ENCODE measurements around the gene ADAMTS2. TPM values are rescaled to one million over a fixed set of nuclear protein-coding genes. Genes with fewer than 3 reads are reported as not detected.

Gene ADAMTS2
- total and polyA plus RNA-seq, 2 of the 4 experiments (the other 2 are of a cell fraction) = 19.0 to 58.8 TPM

DNA sequence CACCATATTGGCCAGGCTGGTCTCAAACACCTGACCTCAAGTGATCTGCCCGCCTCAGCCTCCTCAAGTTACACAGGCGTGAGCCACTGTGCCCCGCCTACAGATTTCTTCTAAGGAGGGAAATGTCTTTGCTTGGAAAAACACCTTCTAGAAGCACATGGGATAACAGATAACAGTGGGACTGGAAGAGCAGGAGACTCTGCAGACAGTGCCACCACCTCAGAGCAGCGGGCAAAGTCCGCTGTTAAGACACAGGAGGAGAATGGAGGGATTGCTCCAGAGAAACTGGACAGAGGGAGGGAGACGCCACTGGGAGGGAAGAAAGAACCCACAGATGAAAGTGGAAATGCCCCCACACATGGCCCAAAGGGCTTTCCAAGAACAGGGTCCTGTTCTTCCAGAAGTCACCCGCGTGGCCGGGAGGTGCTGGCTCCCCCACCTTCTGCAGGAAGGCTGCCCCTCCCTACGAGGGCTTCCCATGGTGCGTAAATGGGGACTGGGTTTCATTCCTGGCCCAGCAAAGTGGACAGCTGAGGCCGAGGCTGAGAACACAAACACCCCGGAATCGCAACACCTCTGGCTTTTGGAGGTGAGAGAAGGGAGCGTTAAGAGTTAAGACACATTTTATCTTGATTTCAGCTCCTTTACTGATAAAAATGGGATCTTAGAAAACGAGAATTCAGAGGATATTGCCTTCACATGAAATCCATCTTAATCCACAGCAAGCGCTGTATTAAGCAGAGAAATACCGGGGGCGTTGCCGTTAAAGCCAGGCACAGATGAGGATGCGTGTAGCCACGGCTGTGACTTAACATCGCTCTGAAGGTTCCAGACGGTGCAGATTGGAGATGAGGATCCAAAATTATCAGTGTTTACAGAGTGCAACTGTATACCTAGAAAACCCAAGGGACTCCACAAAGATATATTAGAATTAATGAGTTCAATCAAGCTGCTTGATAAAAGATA, 11.2 kb downstream of the ADAMTS2 start:
- DNase-seq (no peak), ATAC-seq (ENCODE audit: low read depth) (no peak)
- Histone ChIP-seq H3K18ac (ENCODE audit: low read depth, low read length) (no peak overlapping the region), H3K9ac (ENCODE audit: low read depth, low read length) (no peak overlapping the region), H4K91ac (ENCODE audit: insufficient read depth, low read depth, low read length) (no peak overlapping the region), H3K4me2 (ENCODE audit: low read depth, low read length) (no peak overlapping the region), H3K23ac (ENCODE audit: low read depth, low read length) (no peak overlapping the region), H3K56ac (ENCODE audit: extremely low read depth, insufficient read depth, low read length) (no peak overlapping the region), H3K4me3 (ENCODE audit: insufficient read depth, low read depth, low read length) (no peak overlapping the region), H2BK15ac (ENCODE audit: low read depth, low read length) (no peak overlapping the region), H2BK5ac (ENCODE audit: low read depth, low read length, poor library complexity, severe bottlenecking) (no peak overlapping the region), H3K4ac (ENCODE audit: low read depth, low read length) (no peak overlapping the region), H3K27me3 (ENCODE audit: control insufficient read depth, insufficient read depth, low read length) (no peaks in the 10 kb centered on the region), H4K8ac (ENCODE audit: low read depth in 2 of 2, low read length in 2 of 2) (no peak overlapping the region), H3K36me3 (ENCODE audit: control insufficient read depth, insufficient read depth, low read length) (peaks cover 2% of the 10 kb centered on the region; the same call in 1 of the 2 replicates), H3K79me1 (ENCODE audit: low read depth in 1 of 2, low read length in 2 of 2) (peaks cover 34 to 64% of the 10 kb centered on the region in 2 experiments), H3K9me3 (ENCODE audit: control insufficient read depth, insufficient read depth, low read length) (no peaks in the 10 kb centered on the region), H3K14ac (replicated peaks; ENCODE audit: low read depth, low read length) (no peak overlapping the region), H2BK20ac (ENCODE audit: low read depth, low read length) (no peak overlapping the region), H2BK120ac (ENCODE audit: low read depth, low read length) (no peak overlapping the region), H4K5ac (ENCODE audit: low read depth, low read length) (no peak overlapping the region), H2AFZ (replicated peaks; ENCODE audit: low read length, poor library complexity) (no peak overlapping the region), H2AK5ac (ENCODE audit: low read depth, low read length) (no peak overlapping the region), H3K9me1 (ENCODE audit: insufficient read depth, low read length) (peaks cover 8% of the 10 kb centered on the region), H3K27ac (ENCODE audit: insufficient read depth, low read length) (no peak overlapping the region), H3K4me1 (ENCODE audit: control insufficient read depth, insufficient read depth, low read length) (no peaks in the 10 kb centered on the region; the same call in 1 of the 2 replicates), H4K20me1 (ENCODE audit: insufficient read depth, low read length) (peaks cover 32% of the 10 kb centered on the region), H2AK9ac (replicated peaks; ENCODE audit: low read depth, low read length, poor library complexity) (no peak overlapping the region)
- WGBS, 2 experiments (ENCODE audit: extremely low coverage in 2 of 2, insufficient read length in 1 of 2) = no CpG with 5 or more reads among the region's 24 CpGs
- in situ Hi-C loops (cut with MboI; ENCODE audit: low sequenced_read_pairs) = no loop called here
- no TSS peak for BruUV-seq (replicated peaks)
- POLR2A ChIA-PET (ENCODE audit: unreplicated experiment) = interaction anchor here (0.6 to 0.7 kb wide), 2 partner anchors 10 to 1179 kb away, joined by 3 to 16 read pairs; no protein-coding TSS in a partner anchor
- dilution Hi-C loops (cut with HindIII; ENCODE audit: low sequenced_read_pairs, unreplicated experiment) = no loop called here
- no peak for TF ChIP-seq RCOR1 (IDR thresholded peaks at IDR 0.05; ENCODE audit: insufficient replicate concordance, low read length)
- no peak for TF ChIP-seq FOS (IDR thresholded peaks at IDR 0.05; ENCODE audit: low read depth, low read length)
- no peak for TF ChIP-seq ELK1 (IDR thresholded peaks at IDR 0.05; ENCODE audit: borderline replicate concordance, low read depth, low read length)
- no peak for TF ChIP-seq CEBPB (IDR thresholded peaks at IDR 0.05; ENCODE audit: low read depth, low read length)
- no peak for TF ChIP-seq CTCF (conservative IDR thresholded peaks at IDR 0.05; ENCODE audit: low read depth, low read length)
- TF ChIP-seq RAD21 (IDR thresholded peaks at IDR 0.05; ENCODE audit: low read length) = no peak
- no peak for TF ChIP-seq POLR2A (IDR thresholded peaks at IDR 0.05; ENCODE audit: low read depth, low read length)
- no peak for TF ChIP-seq CHD1 (IDR thresholded peaks at IDR 0.05; ENCODE audit: low read depth, low read length)
- CTCF ChIA-PET = interaction anchor here (1.3 to 2.3 kb wide), 2 partner anchors 10 kb away, joined by 3 to 8 read pairs; no protein-coding TSS in a partner anchor
- intact Hi-C loops (cut with micrococcal nuclease) = no loop called here
